Ishikawa (cell line): Measurements from ENCODE around the gene RETREG3.
A peak's percentile ranks its signal among the peaks of the same experiment; 100 is the strongest.

Source experiments
- CEBPB ChIP-seq: IDR thresholded peaks from 2 replicates; pipeline ENCODE4 v1.6.1; 2012
- CREB1 ChIP-seq: IDR thresholded peaks from 2 replicates; pipeline ENCODE4 v1.6.1; 2012; ENCODE audit warnings: low read depth
- EGR1 ChIP-seq: IDR thresholded peaks from 2 replicates; pipeline ENCODE4 v1.6.1; 2012
- EP300 ChIP-seq: IDR thresholded peaks from 2 replicates; pipeline ENCODE4 v1.6.1; 2012; ENCODE audit warnings: borderline replicate concordance
- FOXM1 ChIP-seq: IDR thresholded peaks from 2 replicates; pipeline ENCODE4 v1.6.1; 2012; ENCODE audit warnings: low read depth, borderline replicate concordance
- NFIC ChIP-seq: IDR thresholded peaks from 2 replicates; pipeline ENCODE4 v1.6.1; 2012
- RAD21 ChIP-seq: IDR thresholded peaks from 2 replicates; pipeline ENCODE4 v1.6.1; 2012; ENCODE audit warnings: low read depth
- TAF1 ChIP-seq: IDR thresholded peaks from 2 replicates; pipeline ENCODE4 v1.6.1; 2012; ENCODE audit warnings: low read depth, mild to moderate bottlenecking
- TCF12 ChIP-seq: IDR thresholded peaks from 2 replicates; pipeline ENCODE4 v1.6.1; 2012; ENCODE audit warnings: low read depth
- TEAD4 ChIP-seq: IDR thresholded peaks from 2 replicates; pipeline ENCODE4 v1.6.1; 2012
- YY1 ChIP-seq: IDR thresholded peaks from 2 replicates; pipeline ENCODE4 v1.6.1; 2012; ENCODE audit warnings: low read depth
- ZBTB7A ChIP-seq: IDR thresholded peaks from 2 replicates; pipeline ENCODE4 v1.6.1; 2012; ENCODE audit warnings: low read depth
- TF ChIP-seq, protein P1 (sequence below): IDR thresholded peaks from 2 replicates; pipeline ENCODE4 v1.6.1; 2012; ENCODE audit warnings: low read depth, mild to moderate bottlenecking
- TF ChIP-seq, protein P2 (sequence below): IDR thresholded peaks from 2 replicates; pipeline ENCODE4 v1.6.1; 2012
- TF ChIP-seq, protein P3 (sequence below): IDR thresholded peaks from 2 replicates; pipeline ENCODE4 v1.6.1; 2012

RETREG3 gene

DNA sequence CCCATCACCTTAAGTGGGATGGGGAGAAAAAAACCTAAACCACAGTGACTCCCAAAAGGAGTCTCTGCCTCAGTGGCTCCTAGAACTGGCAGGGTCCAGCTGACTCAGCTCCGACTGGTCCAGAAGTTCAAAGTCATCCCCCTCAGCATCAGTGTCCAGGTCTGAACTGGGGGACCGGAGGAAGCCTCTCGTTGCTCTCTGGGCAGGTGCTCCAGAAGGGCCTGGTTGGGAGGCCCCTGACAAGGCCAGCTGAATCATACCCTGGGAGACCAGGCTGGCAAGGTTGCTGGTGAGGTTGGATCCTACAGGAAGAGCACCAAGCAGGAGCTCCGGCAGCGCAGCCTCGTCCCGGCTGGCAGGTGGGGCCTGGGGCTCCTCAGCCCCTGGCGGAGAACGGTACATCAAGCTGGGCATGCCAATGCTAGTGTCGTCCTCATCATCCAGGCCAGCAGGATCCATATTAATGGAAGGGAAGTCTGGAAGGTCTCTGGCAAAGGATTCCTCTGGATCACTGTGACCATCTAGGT lies 27.4 kb downstream of the RETREG3 start:
- no peak for TF ChIP-seq ZBTB7A
- no peak for TF ChIP-seq EGR1
- TF ChIP-seq, protein P1, sequence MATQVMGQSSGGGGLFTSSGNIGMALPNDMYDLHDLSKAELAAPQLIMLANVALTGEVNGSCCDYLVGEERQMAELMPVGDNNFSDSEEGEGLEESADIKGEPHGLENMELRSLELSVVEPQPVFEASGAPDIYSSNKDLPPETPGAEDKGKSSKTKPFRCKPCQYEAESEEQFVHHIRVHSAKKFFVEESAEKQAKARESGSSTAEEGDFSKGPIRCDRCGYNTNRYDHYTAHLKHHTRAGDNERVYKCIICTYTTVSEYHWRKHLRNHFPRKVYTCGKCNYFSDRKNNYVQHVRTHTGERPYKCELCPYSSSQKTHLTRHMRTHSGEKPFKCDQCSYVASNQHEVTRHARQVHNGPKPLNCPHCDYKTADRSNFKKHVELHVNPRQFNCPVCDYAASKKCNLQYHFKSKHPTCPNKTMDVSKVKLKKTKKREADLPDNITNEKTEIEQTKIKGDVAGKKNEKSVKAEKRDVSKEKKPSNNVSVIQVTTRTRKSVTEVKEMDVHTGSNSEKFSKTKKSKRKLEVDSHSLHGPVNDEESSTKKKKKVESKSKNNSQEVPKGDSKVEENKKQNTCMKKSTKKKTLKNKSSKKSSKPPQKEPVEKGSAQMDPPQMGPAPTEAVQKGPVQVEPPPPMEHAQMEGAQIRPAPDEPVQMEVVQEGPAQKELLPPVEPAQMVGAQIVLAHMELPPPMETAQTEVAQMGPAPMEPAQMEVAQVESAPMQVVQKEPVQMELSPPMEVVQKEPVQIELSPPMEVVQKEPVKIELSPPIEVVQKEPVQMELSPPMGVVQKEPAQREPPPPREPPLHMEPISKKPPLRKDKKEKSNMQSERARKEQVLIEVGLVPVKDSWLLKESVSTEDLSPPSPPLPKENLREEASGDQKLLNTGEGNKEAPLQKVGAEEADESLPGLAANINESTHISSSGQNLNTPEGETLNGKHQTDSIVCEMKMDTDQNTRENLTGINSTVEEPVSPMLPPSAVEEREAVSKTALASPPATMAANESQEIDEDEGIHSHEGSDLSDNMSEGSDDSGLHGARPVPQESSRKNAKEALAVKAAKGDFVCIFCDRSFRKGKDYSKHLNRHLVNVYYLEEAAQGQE = no peak
- TF ChIP-seq, protein P2, sequence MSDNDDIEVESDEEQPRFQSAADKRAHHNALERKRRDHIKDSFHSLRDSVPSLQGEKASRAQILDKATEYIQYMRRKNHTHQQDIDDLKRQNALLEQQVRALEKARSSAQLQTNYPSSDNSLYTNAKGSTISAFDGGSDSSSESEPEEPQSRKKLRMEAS = no peak
- no peak for TF ChIP-seq TEAD4
- TF ChIP-seq, protein P3, sequence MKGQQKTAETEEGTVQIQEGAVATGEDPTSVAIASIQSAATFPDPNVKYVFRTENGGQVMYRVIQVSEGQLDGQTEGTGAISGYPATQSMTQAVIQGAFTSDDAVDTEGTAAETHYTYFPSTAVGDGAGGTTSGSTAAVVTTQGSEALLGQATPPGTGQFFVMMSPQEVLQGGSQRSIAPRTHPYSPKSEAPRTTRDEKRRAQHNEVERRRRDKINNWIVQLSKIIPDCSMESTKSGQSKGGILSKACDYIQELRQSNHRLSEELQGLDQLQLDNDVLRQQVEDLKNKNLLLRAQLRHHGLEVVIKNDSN = no peak
- no peak for TF ChIP-seq RAD21
- no peak for TF ChIP-seq EP300
- TF ChIP-seq CEBPB = no peak
- TF ChIP-seq NFIC = no peak
- no peak for TF ChIP-seq TAF1
- no peak for TF ChIP-seq FOXM1
- TF ChIP-seq CREB1 = no peak
- TF ChIP-seq YY1 = no peak
- no peak for TF ChIP-seq TCF12

DNA sequence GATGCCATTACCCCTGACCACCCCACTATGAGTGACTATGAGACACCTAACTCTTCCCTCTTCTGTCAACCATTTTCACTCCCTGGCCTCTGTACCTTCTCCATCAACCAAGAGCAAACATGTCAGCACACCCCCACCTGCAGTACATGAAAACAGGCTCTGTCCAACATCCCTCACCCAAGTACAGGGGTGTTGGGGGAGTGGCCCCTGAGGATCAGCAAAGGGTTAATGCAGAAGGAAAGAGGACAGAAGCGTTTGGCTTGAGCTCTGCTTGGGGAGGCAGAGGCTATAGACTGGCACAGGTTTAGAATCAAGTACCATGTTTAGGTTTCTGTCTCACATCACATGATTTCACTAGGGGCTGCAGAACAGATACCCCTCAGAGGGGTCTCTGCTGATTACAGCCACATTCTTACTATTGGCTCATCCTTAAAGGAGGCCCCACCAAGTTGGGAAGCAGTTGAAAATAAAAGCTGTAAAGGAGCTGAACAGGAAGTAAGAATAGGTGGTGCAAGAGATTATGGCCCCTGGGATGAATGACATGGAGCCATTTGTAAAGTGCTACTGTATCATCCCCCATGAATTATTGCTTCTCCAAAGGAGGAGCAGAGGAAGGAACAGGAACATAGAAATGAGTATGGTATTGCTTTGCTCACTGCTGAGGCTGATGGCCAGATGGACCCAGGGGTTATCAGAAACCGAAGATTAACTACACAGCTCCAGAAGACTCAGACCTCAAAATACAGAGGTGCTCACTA lies 29.2 kb downstream of the RETREG3 start:
- TF ChIP-seq CREB1 = no peak
- no peak for TF ChIP-seq YY1
- TF ChIP-seq, protein P3 = no peak
- TF ChIP-seq FOXM1 = no peak
- TF ChIP-seq EP300 = no peak
- no peak for TF ChIP-seq TAF1
- no peak for TF ChIP-seq NFIC
- TF ChIP-seq ZBTB7A = no peak
- TF ChIP-seq, protein P2 = no peak
- TF ChIP-seq TEAD4 = no peak
- TF ChIP-seq TCF12 = no peak
- no peak for TF ChIP-seq RAD21
- no peak for TF ChIP-seq CEBPB
- no peak for TF ChIP-seq EGR1
- TF ChIP-seq, protein P1 = no peak

DNA sequence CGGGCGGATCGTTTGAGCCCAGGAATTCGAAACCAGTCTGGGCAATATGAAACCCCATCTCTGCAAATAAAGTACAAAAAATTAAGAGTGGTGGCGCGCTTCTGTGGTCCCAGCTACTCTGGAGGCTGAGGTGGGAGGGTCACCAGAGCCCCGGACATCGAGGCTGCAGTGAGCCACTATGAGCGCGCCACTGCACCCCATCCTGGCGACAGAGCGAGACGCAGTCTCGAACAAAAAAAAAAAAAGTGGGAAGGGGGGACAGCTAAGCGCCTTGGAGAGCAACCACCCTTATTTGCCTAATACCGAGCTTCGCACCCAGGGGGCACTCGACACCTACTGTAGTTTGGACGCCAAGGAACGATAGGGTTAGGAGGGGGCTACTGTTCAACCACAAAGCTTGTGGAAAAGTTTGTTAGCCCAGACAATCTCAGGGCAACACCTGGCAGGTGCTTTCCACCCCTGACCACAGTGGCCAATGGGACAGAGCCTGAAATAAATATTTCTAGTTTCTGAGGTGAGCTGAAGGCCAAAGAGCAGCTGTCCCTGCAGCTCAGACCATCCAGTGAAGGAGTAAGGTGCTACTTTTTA lies 30.8 kb downstream of the RETREG3 start:
- TF ChIP-seq RAD21 (peak; percentile 74), YY1 (no peak), CREB1 (no peak), TCF12 (no peak)
- TF ChIP-seq, protein P2 = no peak

DNA sequence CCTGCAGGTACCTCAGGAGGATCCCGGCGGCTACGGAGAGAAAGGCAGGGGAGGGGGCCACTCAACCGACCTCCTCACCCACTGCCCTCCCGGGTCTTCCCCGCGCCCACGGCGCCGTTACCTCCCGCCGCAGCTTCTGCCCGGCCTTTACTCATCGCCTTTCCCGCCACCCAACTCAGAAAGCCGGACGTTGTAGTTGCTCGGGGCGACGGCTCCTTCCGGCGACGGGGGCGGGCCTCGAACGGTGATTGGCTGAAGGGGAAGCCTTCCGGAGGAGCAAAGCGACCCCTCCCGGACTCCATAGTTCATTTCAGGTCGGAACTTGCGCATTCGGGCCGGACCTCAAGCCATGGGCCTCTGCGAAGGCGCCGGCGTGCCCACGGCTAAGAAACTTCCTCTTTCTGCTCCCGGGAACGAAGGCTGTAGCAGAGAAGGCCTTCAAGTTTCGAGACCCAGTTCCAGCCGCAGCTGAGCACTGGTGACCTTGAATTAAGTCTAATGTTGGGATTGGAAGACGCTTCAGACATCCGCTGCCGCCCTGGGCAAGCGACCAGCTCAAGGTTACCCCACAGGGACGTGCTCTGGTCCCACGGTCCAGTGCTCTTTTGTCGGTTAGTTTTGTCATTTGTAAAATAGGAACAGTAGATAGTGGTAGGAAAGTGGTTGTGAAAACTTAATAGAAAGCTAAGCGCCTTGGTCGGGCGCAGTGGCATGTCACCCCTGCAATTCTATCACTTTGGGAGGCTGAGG lies 31.5 kb downstream of the RETREG3 start, which contains the start of gene PSMC3IP:
Gene PSMC3IP, minus strand, starts transcription at position 198 of the 750 bp plus-strand sequence. Its CDS starts 43 bp downstream, at position 155.
- TF ChIP-seq EGR1 (peak; percentile 7; the same call in 1 of the 2 replicates), NFIC (no peak), RAD21 (peak; percentile 5; the same call in 1 of the 2 replicates), CEBPB (no peak), YY1 (peak; percentile 72; the same call in 1 of the 2 replicates), TAF1 (peak; percentile 82), TCF12 (no peak), TEAD4 (no peak), ZBTB7A (no peak), EP300 (no peak), FOXM1 (no peak), CREB1 (no peak)
- TF ChIP-seq, protein P3 = no peak
- TF ChIP-seq, protein P2 = peak; percentile 83
- TF ChIP-seq, protein P1 = no peak
